AG04450 (cell line): ENCODE results near the gene MICAL2. TPM values are rescaled to one million over a fixed set of nuclear protein-coding genes. Genes with fewer than 3 reads are reported as not detected.

Experiments
- CTCF ChIA-PET: fragments of 300-600, 350-600 bp; formaldehyde crosslinking; extraction: SDS; loops from one replicate; lab custom pipeline; 2022; ENCODE audit warnings: antibody characterized with exemption, inconsistent platforms; lab: Charles Lee
- POLR2A ChIA-PET: fragments of 350-600 bp; formaldehyde crosslinking; extraction: SDS; loops from one replicate; lab custom pipeline; 2021; ENCODE audit warnings: antibody characterized with exemption, inconsistent platforms; lab: Yijun Ruan, JAX
- DNase-seq: peaks from one replicate; pipeline ENCODE4 v3.0.0-alpha.2; 2011; ENCODE audit warnings: low read depth, low spot score
- H3K27ac ChIP-seq: one replicate; pipeline ENCODE4 v1.5.1; 2012; ENCODE audit warnings: low read depth, low read length, control low read depth
- H3K27me3 ChIP-seq: one replicate; pipeline ENCODE4 v1.6.0; 2012; ENCODE audit warnings: low read length; ENCODE audit not compliant: control insufficient read depth, insufficient read depth
- H3K4me3 ChIP-seq: 2 replicates; pipeline ENCODE4 v1.5.1; 2011; ENCODE audit warnings: mild to moderate bottlenecking, low read depth, low read length, control low read depth
- H3K9me3 ChIP-seq: 2 replicates; pipeline ENCODE4 v1.5.1; 2012; ENCODE audit warnings: low read length; ENCODE audit not compliant: control insufficient read depth, insufficient read depth
- polyA plus RNA-seq: library from polyadenylated mRNA; depleted of rRNA; stranded (reverse); fragments of >200 nt; gene quantifications from 2 replicates; pipeline ENCODE4 v1.2.3, GENCODE V29; 2011
- TF ChIP-seq, protein P1 (sequence below): IDR thresholded peaks from 2 replicates; pipeline ENCODE4 v1.5.1; 2011; ENCODE audit warnings: low read depth, low read length, control low read depth, inconsistent platforms

The MICAL2 gene
- polyA plus RNA-seq, 1 experiment: 171 TPM

DNA sequence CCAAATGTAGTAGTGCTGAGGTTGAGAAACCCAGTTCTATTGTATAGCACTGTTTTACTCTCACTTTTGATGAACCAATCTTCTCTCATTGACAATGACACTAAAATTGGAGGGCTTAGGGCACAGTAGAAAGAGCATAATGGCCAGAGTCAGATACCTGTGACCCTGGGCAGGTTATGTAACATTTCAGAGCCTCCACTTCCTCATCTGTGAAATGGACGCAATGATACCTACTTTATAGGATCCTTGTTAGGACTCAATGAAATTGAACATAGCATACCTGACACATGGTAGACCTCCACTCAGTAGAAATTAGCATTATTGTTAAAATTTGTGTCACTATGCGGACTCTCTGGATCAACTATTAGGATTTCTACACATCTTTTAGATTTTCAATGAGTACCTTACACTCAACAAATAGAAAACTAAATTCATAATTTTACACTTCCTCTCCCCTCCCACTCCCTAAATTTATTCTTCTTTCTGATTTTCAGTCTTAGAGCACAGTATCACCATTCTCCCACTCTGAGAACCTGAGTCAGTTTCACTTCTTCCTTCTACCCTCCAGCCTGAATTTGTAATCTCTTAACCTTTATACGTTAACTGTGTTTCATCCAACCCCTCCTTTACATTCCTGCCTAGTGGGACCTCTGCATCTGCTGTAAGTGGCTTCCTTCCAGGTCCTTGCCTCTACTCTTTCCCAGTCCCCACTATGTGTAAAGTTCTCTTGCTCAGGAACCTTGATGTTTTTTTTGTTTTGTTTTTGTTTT lies 78.3 kb downstream of the MICAL2 start:
- POLR2A ChIA-PET: no interaction called here
- Histone ChIP-seq H3K4me3 (no peak overlapping the region), H3K27me3 (no peaks in the 10 kb centered on the region), H3K9me3 (no peaks in the 10 kb centered on the region), H3K27ac (no peak overlapping the region)
- TF ChIP-seq, protein P1, sequence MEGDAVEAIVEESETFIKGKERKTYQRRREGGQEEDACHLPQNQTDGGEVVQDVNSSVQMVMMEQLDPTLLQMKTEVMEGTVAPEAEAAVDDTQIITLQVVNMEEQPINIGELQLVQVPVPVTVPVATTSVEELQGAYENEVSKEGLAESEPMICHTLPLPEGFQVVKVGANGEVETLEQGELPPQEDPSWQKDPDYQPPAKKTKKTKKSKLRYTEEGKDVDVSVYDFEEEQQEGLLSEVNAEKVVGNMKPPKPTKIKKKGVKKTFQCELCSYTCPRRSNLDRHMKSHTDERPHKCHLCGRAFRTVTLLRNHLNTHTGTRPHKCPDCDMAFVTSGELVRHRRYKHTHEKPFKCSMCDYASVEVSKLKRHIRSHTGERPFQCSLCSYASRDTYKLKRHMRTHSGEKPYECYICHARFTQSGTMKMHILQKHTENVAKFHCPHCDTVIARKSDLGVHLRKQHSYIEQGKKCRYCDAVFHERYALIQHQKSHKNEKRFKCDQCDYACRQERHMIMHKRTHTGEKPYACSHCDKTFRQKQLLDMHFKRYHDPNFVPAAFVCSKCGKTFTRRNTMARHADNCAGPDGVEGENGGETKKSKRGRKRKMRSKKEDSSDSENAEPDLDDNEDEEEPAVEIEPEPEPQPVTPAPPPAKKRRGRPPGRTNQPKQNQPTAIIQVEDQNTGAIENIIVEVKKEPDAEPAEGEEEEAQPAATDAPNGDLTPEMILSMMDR: no peak
- CTCF ChIA-PET: no interaction called here
- DNase-seq: no peak

DNA sequence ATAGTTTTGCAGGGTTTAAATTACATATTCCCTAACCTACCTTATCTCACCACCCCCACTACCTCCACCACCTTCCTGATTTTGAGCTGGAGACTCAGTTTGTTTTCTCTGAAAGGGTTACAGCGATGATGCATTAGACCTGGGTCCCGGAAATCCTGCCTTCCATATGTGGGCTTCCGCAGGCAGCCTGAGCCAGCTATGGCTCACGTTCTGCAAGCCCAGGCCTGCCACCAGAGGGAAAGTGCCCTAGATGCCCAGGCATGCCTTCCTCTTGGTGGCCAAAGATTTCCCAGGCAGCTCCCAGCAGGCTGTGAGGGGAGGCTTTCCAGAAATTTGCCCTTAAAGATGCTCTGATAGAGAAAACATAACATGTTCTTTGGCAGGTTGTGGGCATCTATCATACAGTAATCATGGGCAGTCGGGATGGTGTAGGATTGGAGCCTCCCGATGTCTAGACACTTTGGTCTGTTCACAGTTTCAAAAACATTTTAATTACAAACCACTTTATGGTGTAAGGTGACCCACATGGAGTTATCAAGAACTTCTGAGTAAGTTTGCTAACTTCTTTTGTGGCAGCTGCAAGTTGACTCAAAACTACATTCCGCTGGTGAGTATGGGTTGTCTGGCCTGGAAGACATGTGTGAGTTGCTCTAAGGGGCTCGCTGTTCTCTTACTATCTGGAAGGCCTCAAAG lies 79.3 kb downstream of the MICAL2 start:
- POLR2A ChIA-PET: interaction anchor here (1.0 kb wide), 1 partner anchor 52 kb away, joined by 3 read pairs; no protein-coding TSS in a partner anchor
- no peaks in the 10 kb centered on the region for H3K27me3 ChIP-seq
- no peak for DNase-seq
- CTCF ChIA-PET: no interaction called here
- H3K9me3 ChIP-seq: no peaks in the 10 kb centered on the region
- TF ChIP-seq, protein P1: no peak
- no peak overlapping the region for H3K27ac ChIP-seq
- no peak overlapping the region for H3K4me3 ChIP-seq

DNA sequence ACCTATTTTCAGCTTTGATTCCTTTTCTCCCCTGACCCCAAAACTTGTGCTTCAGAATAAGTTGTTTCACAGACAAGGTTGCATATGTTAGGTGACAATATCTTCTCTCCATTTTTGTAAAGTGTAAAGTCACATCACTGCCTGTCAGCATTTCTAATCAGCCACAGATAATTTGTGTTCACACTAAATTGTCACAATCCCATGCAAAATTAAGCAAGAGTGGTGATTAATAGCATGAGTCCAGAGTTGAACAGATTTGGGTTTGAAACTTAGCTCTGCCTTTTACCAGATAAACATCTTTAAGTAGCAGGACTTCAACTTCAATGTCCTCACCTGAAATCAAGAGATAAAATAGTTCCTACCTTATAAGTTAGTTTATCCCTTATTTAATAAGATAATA lies 80.1 kb downstream of the MICAL2 start:
- Histone ChIP-seq H3K9me3 (no peaks in the 10 kb centered on the region), H3K27ac (no peak overlapping the region), H3K4me3 (no peak overlapping the region), H3K27me3 (no peaks in the 10 kb centered on the region)
- POLR2A ChIA-PET: no interaction called here
- no peak for DNase-seq
- TF ChIP-seq, protein P1: no peak
- CTCF ChIA-PET: no interaction called here

DNA sequence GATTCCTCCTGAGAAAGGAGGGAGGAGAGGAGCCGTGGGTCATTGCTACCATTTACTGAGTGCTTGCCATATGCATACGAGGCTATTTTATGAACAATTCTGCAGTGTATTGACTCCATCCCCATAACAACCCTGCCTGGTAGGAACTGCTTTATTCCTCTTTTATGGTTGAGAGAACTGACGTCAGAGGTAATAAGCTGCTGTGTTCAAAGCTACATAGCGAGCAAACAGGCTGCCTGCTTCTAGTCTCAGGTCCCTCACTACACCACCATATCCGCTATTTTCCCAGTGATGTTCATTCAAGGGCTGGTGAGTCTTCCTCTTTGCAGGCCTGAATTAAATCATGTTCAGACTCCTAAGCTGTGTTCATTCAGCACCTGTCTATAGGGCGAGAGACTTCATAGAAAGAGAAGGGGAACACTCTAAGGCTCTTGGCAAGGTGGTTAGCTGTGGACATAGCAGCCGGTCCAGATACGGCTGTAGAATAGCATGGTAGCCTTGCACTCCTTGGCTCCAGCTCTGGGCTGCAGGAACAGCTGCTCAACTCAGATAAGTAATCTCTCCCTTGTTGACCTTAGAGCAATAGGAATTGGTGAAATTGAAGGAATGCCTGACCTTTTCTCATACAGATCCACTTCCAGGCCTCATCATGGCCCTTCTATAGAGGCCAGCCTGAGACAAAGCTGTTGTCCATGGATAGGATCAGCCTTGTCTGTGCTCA lies 82.6 kb downstream of the MICAL2 start:
- DNase-seq: no peak
- Histone ChIP-seq H3K4me3 (no peak overlapping the region), H3K27ac (no peak overlapping the region), H3K27me3 (no peaks in the 10 kb centered on the region), H3K9me3 (no peaks in the 10 kb centered on the region)
- TF ChIP-seq, protein P1: no peak
- ChIA-PET CTCF (interaction anchor here (0.6 to 1.6 kb wide), 2 partner anchors 43 to 147 kb away, joined by 3 read pairs; no protein-coding TSS in a partner anchor), POLR2A (interaction anchor here (1.2 kb wide), 1 partner anchor 8 kb away, joined by 3 read pairs; no protein-coding TSS in a partner anchor)
